ENCODE data around the gene JCAD.
"Not testable (repeated sequence)": the region's sequence is repeated elsewhere in the genome, so short reads cannot be mapped to it uniquely, and the experiment has no call there.

JCAD gene

DNA sequence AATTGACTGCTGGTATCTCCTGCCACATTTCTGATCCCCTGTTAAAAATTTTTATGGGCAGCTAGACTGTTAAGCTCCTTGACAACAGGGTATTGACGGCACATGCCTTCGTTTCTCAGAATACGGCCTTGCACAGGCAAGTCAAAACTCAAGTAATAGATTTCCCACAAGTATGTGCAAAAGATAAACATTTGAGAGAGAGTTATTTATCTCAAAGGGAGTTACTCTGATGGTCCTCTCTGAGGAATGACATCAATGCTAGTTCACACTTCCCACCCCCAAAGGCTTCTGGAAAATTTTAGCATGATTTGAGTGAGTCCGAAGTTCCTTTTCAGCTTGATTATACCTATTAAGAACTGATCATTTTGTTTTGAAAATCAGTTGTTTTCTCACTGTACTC, 71.9 kb downstream of the JCAD start:
- DNase-seq (ENCODE audit: low read depth): no peak

DNA sequence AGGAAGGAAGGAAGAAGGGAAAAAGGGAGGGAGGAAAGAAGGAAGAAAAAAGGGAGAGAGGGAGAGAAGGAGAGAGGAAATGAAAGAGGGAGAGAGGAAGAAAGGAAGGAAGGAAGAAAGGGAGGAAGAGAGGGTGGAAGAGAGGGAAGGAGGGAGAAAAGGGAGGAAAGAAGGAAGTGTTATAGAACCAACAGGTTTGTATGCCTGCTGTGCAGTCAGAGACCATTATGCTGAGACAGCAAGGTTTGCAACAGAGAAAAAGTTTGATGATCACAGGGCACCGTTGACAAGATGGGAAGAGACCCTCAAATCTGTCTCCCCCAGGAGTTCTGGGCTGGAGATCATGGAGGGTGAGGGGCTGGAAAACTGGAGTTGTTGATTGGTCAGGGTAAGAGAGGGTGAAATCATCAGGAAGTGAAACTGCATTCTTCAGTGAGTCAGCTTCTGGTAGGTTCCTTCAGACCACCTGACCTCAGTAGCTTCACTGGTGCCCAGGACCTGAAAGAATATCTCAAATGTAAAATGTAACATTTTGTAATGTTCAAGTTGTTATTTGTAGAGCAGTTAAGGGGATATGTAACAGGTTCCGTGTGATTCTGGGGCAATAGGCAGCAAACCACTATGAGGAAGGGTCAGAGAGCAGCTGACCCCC, 76.3 kb downstream of the JCAD start:
- DNase-seq (ENCODE audit: low read depth): no peak

DNA sequence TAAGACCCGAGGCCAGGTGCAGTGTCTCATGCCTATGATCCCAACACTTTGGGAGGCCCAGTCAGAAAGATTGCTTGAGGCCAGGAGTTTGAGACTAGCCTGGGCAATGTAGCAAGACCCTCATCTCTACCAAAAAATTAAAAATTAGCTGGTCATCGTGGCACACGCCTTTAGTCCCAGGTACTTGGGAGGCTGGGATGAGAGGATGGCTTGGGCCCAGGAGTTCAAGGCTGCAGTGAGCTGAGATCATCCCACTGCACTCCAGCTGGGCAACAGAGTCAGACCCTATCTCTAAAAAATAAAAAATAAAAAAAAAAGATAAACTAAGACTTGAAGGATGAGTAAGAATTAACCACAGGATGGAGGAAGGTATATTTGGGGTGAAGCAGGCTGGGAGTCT, 77.9 kb downstream of the JCAD start:
- no peak for DNase-seq (ENCODE audit: low read depth)

DNA sequence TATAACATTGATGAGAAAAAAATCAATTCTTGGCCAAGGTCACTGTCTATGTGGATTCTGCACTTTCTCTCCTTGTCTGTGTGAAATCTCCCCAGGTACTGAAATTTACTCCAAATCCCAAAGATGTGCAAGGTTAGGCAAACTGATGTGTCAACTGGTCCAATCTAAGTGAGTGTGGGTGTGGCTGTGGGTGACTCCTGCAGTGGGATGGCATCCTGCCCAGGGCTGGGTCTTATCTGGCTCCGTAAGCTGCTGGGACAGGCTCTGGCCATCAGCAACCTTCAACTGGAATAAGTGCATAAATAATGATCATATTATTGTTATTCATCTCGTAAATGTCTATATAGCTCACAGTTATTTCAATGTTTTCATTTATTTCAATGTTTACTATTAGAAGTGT, 79.3 kb downstream of the JCAD start:
- no peak for DNase-seq (ENCODE audit: low read depth)

DNA sequence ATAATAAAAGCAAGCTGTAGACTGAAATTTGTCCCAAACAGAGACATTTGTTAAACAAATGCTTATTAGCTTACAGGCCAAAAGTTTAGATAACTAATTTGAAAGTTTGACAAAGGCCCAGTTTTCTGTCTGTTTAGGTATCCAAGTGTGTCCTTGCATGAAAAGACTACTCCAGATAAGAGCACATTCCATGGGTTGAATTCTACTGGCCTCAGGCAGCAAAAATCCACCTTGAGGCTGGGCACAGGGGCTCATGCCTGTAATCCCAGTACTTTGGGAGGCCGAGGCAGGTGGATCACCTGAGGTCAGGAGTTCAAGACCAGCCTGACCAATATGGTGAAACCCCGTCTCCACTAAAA, 80.0 kb downstream of the JCAD start:
- not testable (repeated sequence) for DNase-seq (ENCODE audit: low read depth)

DNA sequence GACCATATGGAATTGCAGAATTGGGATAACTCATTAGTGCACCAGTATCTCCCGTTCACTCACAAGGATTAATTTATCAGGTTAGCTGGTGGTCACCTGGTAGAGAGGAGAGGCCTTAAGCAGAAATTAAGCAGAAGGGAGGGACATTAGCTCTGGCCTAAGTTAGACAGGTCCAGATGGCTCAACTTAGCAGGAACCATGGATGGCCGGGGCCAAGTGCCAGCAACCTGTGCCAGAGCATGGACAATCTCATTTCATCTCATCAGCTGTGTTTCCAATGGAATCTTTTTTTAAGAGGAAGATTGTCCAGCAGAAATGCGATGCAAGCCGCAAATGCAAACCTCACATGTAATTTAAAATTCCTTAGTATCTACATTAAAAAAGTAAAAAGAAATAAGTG, 82.2 kb downstream of the JCAD start:
- DNase-seq (ENCODE audit: low read depth): no peak

DNA sequence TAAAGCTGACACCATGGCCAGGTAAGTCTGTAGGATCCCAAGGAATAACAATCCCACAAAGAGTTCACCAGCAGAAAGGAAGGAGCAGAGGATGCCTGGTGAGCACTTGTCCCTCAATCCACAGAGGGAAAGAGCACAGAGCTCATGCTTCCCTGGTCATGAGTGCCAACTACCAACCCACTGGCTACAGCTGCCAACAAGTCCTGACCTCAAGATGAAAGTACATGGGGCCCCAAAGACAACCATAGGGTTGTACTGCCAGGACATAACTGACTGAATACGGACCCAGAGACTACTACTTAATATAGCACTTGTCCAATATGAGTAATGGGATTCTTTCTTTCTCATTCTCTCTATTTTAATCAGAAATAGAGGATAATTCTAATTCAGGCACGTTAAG, 83.3 kb downstream of the JCAD start:
- no peak for DNase-seq (ENCODE audit: low read depth)

DNA sequence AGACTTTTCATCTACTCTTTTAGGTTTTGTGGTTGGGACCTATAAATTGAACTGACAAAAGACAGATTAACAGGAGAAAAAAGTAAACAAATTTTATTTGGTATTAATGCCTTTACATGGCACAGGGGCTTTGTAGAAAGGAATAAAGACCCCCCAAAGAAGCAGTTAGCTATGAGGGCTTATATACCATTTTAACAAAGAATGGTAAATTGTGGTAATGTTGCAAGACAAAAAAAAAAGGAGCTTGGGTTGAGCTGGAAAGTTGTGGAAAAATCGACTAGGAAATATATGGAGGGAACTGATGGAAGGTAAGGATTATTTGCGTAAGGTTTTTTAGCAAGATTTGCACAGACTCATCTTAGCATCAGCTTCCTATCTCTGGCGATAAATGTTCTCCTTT, 84.6 kb downstream of the JCAD start:
- no peak for DNase-seq (ENCODE audit: low read depth)

DNA sequence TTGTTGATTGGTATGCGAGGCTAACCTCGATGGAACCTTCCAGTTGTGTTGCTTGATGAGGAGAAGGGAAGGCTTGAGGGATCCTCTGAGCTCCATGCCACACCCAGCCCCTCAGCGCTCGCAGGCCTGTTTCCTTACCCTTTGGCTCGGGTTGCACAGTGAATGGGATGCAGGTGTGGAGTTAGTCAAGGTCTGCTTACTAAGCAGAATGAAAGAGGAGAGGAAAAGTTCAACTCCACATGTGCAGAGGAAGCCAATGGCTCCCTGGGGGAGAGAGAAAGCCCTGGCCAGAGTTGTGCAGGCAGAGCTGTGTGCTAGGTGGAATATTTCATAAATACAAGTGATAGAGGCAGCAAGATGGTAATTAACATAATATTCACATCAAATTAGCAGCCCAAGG, 85.5 kb downstream of the JCAD start:
- no peak for DNase-seq (ENCODE audit: low read depth)

DNA sequence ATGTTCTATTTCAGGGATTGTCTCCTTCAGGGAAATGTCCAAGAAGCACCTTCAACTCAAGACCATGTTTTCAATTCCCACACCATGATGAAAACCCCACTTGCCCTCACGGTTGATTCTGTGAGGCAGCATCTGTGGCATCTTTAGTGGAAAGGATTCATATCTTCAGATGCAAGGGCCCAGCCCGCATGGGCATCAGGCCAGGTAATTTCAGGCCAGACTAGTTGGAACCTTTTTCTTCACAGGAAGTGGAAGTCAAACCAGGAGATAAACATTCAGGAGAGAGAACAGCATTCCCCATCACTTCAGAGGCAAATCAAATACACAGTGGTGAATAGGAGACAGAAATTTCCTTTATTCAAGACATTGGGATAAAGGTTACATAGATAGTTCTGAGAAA, 88.8 kb downstream of the JCAD start:
- no peak for DNase-seq (ENCODE audit: low read depth)

DNA sequence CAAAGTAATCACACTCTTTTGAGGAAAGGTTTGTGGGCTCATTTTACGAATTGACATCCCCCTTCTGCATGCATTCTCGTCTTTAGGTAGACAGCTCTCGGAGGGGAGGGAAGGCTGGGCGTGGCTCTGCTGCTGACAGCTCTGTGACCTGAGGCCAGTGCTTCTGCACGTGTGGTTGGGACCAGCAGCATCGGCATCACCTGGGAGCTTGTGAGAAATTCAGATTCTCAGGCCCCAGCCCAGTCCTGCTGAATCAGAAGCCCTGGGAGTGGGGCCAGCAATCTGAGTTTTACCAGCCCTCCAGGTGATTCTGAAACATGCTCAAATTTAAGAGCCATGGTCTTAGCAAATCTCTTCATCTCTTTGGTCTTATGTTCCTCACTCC, 89.4 kb downstream of the JCAD start:
- no peak for DNase-seq (ENCODE audit: low read depth)

DNA sequence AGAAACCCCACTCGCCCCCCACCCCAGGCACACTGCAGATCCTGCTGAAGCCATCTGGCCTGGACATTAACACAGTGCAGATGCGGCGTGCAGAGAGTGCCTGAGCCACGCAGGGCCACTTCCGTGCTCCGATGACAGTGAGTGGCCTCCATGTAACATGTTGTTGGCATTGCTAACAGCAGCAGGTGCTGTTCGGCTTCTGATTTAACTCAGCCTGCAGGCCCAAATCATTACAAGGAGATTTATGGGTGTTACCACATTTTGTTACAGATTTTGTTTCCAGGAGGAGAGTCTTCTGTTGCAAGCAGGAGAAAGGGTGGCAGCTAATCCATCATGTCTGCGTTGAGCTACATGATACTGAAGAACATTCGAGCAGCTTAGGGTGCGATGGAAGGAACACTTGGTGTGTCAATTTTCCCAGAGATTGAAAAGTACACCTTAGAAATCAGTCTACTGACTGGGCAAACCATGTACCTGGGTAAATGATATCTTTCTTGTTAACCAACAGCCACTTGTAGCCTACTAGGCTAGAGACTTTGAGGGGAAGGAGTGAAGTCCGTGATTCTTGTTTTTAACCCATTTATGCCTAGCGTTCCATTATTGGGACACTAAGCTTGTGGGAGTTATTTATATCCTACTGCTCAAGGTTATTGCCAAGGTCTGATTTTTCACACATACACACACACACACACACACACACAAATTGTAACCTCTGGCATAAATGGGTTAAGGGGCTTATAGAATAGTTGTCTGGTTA, 90.0 kb downstream of the JCAD start:
- no peak for DNase-seq (ENCODE audit: low read depth)

DNA sequence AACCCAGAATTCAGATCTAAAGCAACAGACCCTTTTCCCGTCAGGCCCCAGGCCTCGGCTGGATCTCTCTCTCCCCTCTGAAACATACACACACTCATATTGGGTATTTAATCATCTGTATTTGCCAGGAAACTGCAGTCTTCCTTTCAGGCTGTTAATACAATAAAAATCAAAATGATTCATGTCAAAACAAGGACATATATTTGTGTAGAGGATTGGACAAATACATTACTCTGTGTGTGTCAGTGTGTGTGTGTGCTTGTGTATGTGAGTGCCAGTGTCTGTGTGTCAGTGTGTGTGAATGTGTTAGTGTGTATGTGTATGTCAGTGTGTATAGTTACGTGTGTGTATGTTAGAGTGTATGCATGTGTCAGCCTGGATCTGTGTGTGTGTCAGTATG, 90.8 kb downstream of the JCAD start:
- DNase-seq (ENCODE audit: low read depth): no peak

DNA sequence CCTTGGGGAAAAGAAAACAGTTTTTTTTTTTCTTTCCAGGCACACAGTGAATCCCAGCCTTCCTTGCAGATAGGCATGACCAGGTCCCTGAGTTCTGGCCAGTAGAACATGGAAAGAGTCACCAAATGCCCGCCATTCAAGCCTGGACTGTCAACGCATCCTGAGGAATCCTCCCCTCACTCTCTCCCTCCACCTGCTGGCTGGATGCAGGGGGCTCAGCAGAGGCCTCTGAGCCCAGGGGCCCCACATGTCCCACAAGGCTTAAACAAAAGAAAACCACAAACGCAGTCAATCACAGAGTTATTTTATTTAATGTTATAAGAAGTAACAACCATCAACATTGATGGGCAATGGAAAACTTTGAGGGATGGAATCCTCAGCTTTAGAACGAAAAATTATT, 93.1 kb downstream of the JCAD start:
- no peak for DNase-seq (ENCODE audit: low read depth)
